Activated naive CD4-positive, alpha-beta T cell treated with anti-CD3 and anti-CD28 coated beads, Interleukin-2, amount 10 ng/mL, durations not matched to agents 7 days and 5 days (primary cell): ENCODE data around the gene CFAP100.

Experiments used
- CTCF ChIA-PET: fragments of 350-600 bp; sonication (Branson Sonifier 250); formaldehyde crosslinking; loops from one replicate; lab custom pipeline; 2021; ENCODE audit warnings: antibody characterized with exemption; lab: Charles Lee
- DNase-seq: peaks from one replicate; pipeline ENCODE4 v3.0.0-alpha.2; 2020
- H3K27ac Mint-ChIP-seq: one replicate; pipeline ENCODE4 v1.8.0; 2021; ENCODE audit warnings: mild to moderate bottlenecking, moderate library complexity, mixed read lengths
- H3K27me3 Mint-ChIP-seq: one replicate; pipeline ENCODE4 v1.8.0; 2021; ENCODE audit warnings: mild to moderate bottlenecking, mixed read lengths
- H3K36me3 Mint-ChIP-seq: one replicate; pipeline ENCODE4 v1.8.0; 2021; ENCODE audit warnings: mixed read lengths
- H3K4me1 Mint-ChIP-seq: one replicate; pipeline ENCODE4 v1.8.0; 2021; ENCODE audit warnings: mixed read lengths
- H3K4me3 Mint-ChIP-seq: one replicate; pipeline ENCODE4 v1.8.0; 2021; ENCODE audit warnings: mild to moderate bottlenecking, moderate library complexity, mixed read lengths
- H3K9me3 Mint-ChIP-seq: one replicate; pipeline ENCODE4 v1.8.0; 2021; ENCODE audit warnings: mixed read lengths

Gene CFAP100

GRCh38 chr3:126397610-126398422 is 3.1 kb downstream of the CFAP100 start:
- no peak overlapping the region for H3K4me3 Mint-ChIP-seq
- H3K9me3 Mint-ChIP-seq = no peaks in the 10 kb centered on the region
- no peak overlapping the region for H3K27ac Mint-ChIP-seq
- H3K4me1 Mint-ChIP-seq = no peaks in the 10 kb centered on the region
- peaks cover 60% of the 10 kb centered on the region for H3K27me3 Mint-ChIP-seq
- H3K36me3 Mint-ChIP-seq = no peaks in the 10 kb centered on the region
- CTCF ChIA-PET = no interaction called here
- no peak for DNase-seq

GRCh38 chr3:126398423-126399350 is 4.0 kb downstream of the CFAP100 start:
- no peaks in the 10 kb centered on the region for H3K9me3 Mint-ChIP-seq
- CTCF ChIA-PET = interaction anchor here (1.0 kb wide), 1 partner anchor 9 kb away, joined by 5 read pairs; no protein-coding TSS in a partner anchor
- no peaks in the 10 kb centered on the region for H3K4me1 Mint-ChIP-seq
- no peak overlapping the region for H3K4me3 Mint-ChIP-seq
- no peaks in the 10 kb centered on the region for H3K36me3 Mint-ChIP-seq
- H3K27me3 Mint-ChIP-seq = peaks cover 54% of the 10 kb centered on the region
- no peak overlapping the region for H3K27ac Mint-ChIP-seq
- DNase-seq = no peak

- DNase-seq = no peak
- peaks cover 48% of the 10 kb centered on the region for H3K27me3 Mint-ChIP-seq
- H3K36me3 Mint-ChIP-seq = no peaks in the 10 kb centered on the region
- H3K9me3 Mint-ChIP-seq = no peaks in the 10 kb centered on the region
- no peaks in the 10 kb centered on the region for H3K4me1 Mint-ChIP-seq
- CTCF ChIA-PET = interaction anchor here (1.0 kb wide), 1 partner anchor 10 kb away, joined by 5 read pairs; no protein-coding TSS in a partner anchor
- no peak overlapping the region for H3K4me3 Mint-ChIP-seq
- no peak overlapping the region for H3K27ac Mint-ChIP-seq
Observed at GRCh38 chr3:126399351-126399735, 4.6 kb downstream of the CFAP100 start.

- H3K4me3 Mint-ChIP-seq = no peak overlapping the region
- no peaks in the 10 kb centered on the region for H3K9me3 Mint-ChIP-seq
- no peak for DNase-seq
- no peak overlapping the region for H3K27ac Mint-ChIP-seq
- no peaks in the 10 kb centered on the region for H3K4me1 Mint-ChIP-seq
- H3K36me3 Mint-ChIP-seq = no peaks in the 10 kb centered on the region
- CTCF ChIA-PET = interaction anchor here (1.0 kb wide), 1 partner anchor 10 kb away, joined by 5 read pairs; no protein-coding TSS in a partner anchor
- H3K27me3 Mint-ChIP-seq = peaks cover 44% of the 10 kb centered on the region
Observed at GRCh38 chr3:126399756-126400155, 5.0 kb downstream of the CFAP100 start.

GRCh38 chr3:126401611-126402160 is 7.0 kb downstream of the CFAP100 start:
- Mint-ChIP-seq H3K27ac (no peak overlapping the region), H3K4me3 (no peak overlapping the region), H3K9me3 (no peaks in the 10 kb centered on the region), H3K4me1 (no peaks in the 10 kb centered on the region), H3K36me3 (no peaks in the 10 kb centered on the region), H3K27me3 (peaks cover 30% of the 10 kb centered on the region)
- CTCF ChIA-PET = no interaction called here
- DNase-seq = no peak

GRCh38 chr3:126402178-126402577 is 7.5 kb downstream of the CFAP100 start:
- DNase-seq = no peak
- Mint-ChIP-seq H3K27ac (no peak overlapping the region), H3K27me3 (peaks cover 31% of the 10 kb centered on the region), H3K9me3 (no peaks in the 10 kb centered on the region), H3K4me3 (no peak overlapping the region), H3K4me1 (no peaks in the 10 kb centered on the region), H3K36me3 (no peaks in the 10 kb centered on the region)
- CTCF ChIA-PET = no interaction called here

GRCh38 chr3:126402666-126403302 is 8.1 kb downstream of the CFAP100 start:
- CTCF ChIA-PET = no interaction called here
- H3K36me3 Mint-ChIP-seq = no peaks in the 10 kb centered on the region
- no peaks in the 10 kb centered on the region for H3K9me3 Mint-ChIP-seq
- H3K4me3 Mint-ChIP-seq = no peak overlapping the region
- H3K27me3 Mint-ChIP-seq = peaks cover 28% of the 10 kb centered on the region
- no peak overlapping the region for H3K27ac Mint-ChIP-seq
- no peaks in the 10 kb centered on the region for H3K4me1 Mint-ChIP-seq
- no peak for DNase-seq

- CTCF ChIA-PET = no interaction called here
- no peaks in the 10 kb centered on the region for H3K9me3 Mint-ChIP-seq
- no peaks in the 10 kb centered on the region for H3K36me3 Mint-ChIP-seq
- H3K27me3 Mint-ChIP-seq = peaks cover 43% of the 10 kb centered on the region
- no peak for DNase-seq
- no peak overlapping the region for H3K4me3 Mint-ChIP-seq
- H3K4me1 Mint-ChIP-seq = no peaks in the 10 kb centered on the region
- H3K27ac Mint-ChIP-seq = no peak overlapping the region
Observed at GRCh38 chr3:126406389-126407296, 11.9 kb downstream of the CFAP100 start.

- Mint-ChIP-seq H3K36me3 (no peaks in the 10 kb centered on the region), H3K27ac (no peak overlapping the region), H3K27me3 (peaks cover 44% of the 10 kb centered on the region), H3K4me1 (no peaks in the 10 kb centered on the region), H3K4me3 (no peak overlapping the region), H3K9me3 (no peaks in the 10 kb centered on the region)
- no peak for DNase-seq
- CTCF ChIA-PET = no interaction called here
Observed at GRCh38 chr3:126407412-126408044, 12.8 kb downstream of the CFAP100 start.

GRCh38 chr3:126408099-126408498 is 13.4 kb downstream of the CFAP100 start:
- Mint-ChIP-seq H3K4me3 (no peak overlapping the region), H3K4me1 (no peaks in the 10 kb centered on the region), H3K36me3 (no peaks in the 10 kb centered on the region), H3K27me3 (peaks cover 44% of the 10 kb centered on the region), H3K9me3 (no peaks in the 10 kb centered on the region), H3K27ac (no peak overlapping the region)
- CTCF ChIA-PET = no interaction called here
- DNase-seq = no peak

- Mint-ChIP-seq H3K27me3 (peaks cover 75% of the 10 kb centered on the region), H3K4me1 (no peaks in the 10 kb centered on the region), H3K4me3 (no peak overlapping the region), H3K27ac (no peak overlapping the region), H3K9me3 (no peaks in the 10 kb centered on the region), H3K36me3 (no peaks in the 10 kb centered on the region)
- no peak for DNase-seq
- CTCF ChIA-PET = no interaction called here
Observed at GRCh38 chr3:126412841-126413692, 18.4 kb downstream of the CFAP100 start.

GRCh38 chr3:126413693-126414080 is 19.0 kb downstream of the CFAP100 start:
- H3K9me3 Mint-ChIP-seq = no peaks in the 10 kb centered on the region
- peaks cover 71% of the 10 kb centered on the region for H3K27me3 Mint-ChIP-seq
- no peak overlapping the region for H3K27ac Mint-ChIP-seq
- no peaks in the 10 kb centered on the region for H3K4me1 Mint-ChIP-seq
- H3K36me3 Mint-ChIP-seq = no peaks in the 10 kb centered on the region
- H3K4me3 Mint-ChIP-seq = no peak overlapping the region
- CTCF ChIA-PET = no interaction called here
- DNase-seq = no peak
